ENCODE measurements around the gene NUP210L. TPM values are rescaled to one million over a fixed set of nuclear protein-coding genes. Genes with fewer than 3 reads are reported as not detected.

Gene NUP210L
- total and polyA plus RNA-seq, 3 experiments from 2014 or later: 0.06 to 0.09 TPM; not detected in 1

DNA sequence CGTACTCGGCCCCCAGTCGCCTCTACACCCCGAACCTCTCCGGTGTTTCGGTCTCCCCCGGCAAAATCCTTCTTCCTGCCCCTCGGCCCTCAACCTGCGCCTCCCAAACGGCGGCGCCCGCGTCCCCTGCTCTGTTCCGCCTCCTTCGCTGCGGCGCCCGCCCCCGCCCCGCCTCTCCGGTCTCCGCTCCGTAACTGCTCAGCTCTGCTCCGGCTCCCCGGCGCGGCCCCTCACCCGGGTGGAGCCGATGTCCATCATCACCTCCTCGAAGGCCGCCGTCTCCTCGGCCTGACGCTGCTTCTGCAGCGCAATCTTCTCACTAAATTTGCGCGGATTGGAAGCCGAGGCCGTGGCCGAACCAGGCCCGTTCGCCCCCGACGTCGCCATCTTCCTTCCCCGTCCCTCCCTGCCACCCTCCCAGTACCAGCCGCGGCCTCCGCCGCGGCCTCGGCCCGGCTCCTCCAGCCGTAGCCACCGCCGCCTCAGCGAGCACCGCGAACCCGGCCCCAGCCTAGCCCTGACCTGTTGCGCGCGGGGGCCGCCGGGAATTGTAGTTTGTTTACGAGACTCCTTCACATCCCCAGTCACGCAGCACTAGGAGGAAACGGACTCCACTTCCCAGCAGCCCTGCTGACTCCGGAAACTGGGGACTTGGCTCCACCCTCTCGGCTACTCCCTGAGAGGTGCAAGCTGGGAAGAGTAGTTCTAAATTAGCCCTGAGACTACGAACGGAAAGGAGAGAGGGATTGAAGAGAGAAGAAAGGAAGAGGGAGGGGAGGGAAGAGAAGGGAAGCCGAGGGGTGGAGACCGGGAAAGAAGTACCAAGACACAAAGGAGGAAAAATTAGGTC lies 196.5 kb downstream of the NUP210L start, which contains the start of gene CRTC2:
TSS of gene CRTC2 (minus strand) at position 502 of the 850 bp plus-strand sequence. CDS start at position 387, 115 bp downstream.
- Mint-ChIP-seq H3K9me3 (no peaks in the 10 kb centered on the region), H3K27ac (peak within 1 kb of the TSS; percentile 61 to 98 (median 98)), H3K4me1 (peaks cover 51 to 70% (median 57%) of the 10 kb centered on the region in 3 donors), H3K36me3 (peaks cover 4 to 43% (median 7%) of the 10 kb centered on the region in 3 donors), H3K27me3 (no peaks in the 10 kb centered on the region), H3K4me3 (peak within 1 kb of the TSS; percentile 93 to 99 (median 98))
- H3K4me3 ChIP-seq (ENCODE audit: low read length): peak within 1 kb of the TSS; percentile 74
- ChIA-PET POLR2A (interaction anchor here (0.8 to 5.8 kb wide), 9 partner anchors 9 to 1315 kb away, joined by 3 to 55 read pairs (median 6); partner anchors contain the start of genes CLK2, CREB3L4, DENND4B and GATAD2B), CTCF (interaction anchor here (1.3 to 4.4 kb wide), 3 partner anchors 10 to 19 kb away, joined by 3 to 46 read pairs (median 6); partner anchors contain the start of genes DENND4B and JTB)
- DNase-seq: peak; percentile 95 to 98 (median 95)
- peak within 1 kb of the TSS; percentile 78 for H3K27ac ChIP-seq (ENCODE audit: low read depth, low read length)
- no peaks in the 10 kb centered on the region for H3K9me3 ChIP-seq (ENCODE audit: low read length)
- H3K36me3 ChIP-seq (ENCODE audit: insufficient read depth, low read length): peaks cover 14% of the 10 kb centered on the region
- peaks cover 52% of the 10 kb centered on the region for H3K4me1 ChIP-seq (ENCODE audit: insufficient read depth, low read length)
- no peaks in the 10 kb centered on the region for H3K27me3 ChIP-seq (ENCODE audit: insufficient read depth, low read length, poor library complexity, severe bottlenecking)

- POLR2A ChIA-PET: interaction anchor here (1.0 to 5.8 kb wide), 6 partner anchors 10 to 174 kb away, joined by 3 to 55 read pairs (median 13); partner anchors contain the start of genes CREB3L4, DENND4B, GATAD2B and JTB
- no peaks in the 10 kb centered on the region for H3K9me3 Mint-ChIP-seq
- CTCF ChIA-PET: interaction anchor here (4.4 kb wide), 1 partner anchor 12 kb away, joined by 46 read pairs; the partner anchor contains the start of gene DENND4B
- Histone ChIP-seq H3K9me3 (ENCODE audit: low read length) (no peaks in the 10 kb centered on the region), H3K36me3 (ENCODE audit: insufficient read depth, low read length) (peaks cover 14% of the 10 kb centered on the region), H3K4me3 (ENCODE audit: low read length) (peak overlapping the region; percentile 74), H3K4me1 (ENCODE audit: insufficient read depth, low read length) (peaks cover 49% of the 10 kb centered on the region), H3K27ac (ENCODE audit: low read depth, low read length) (peak overlapping the region; percentile 78), H3K27me3 (ENCODE audit: insufficient read depth, low read length, poor library complexity, severe bottlenecking) (no peaks in the 10 kb centered on the region)
- H3K27me3 Mint-ChIP-seq: no peaks in the 10 kb centered on the region
- peaks cover 4 to 46% (median 9%) of the 10 kb centered on the region in 3 donors for H3K36me3 Mint-ChIP-seq
- peaks cover 50 to 68% (median 53%) of the 10 kb centered on the region in 3 donors for H3K4me1 Mint-ChIP-seq
- peak overlapping the region; percentile 61 to 98 (median 98) for H3K27ac Mint-ChIP-seq
- DNase-seq: peak; percentile 29 to 66 (median 51)
- H3K4me3 Mint-ChIP-seq: peak overlapping the region; percentile 93 to 99 (median 98)
These were observed 197.1 kb downstream of the NUP210L start for GRCh38 chr1:153957744-153958110.

DNA sequence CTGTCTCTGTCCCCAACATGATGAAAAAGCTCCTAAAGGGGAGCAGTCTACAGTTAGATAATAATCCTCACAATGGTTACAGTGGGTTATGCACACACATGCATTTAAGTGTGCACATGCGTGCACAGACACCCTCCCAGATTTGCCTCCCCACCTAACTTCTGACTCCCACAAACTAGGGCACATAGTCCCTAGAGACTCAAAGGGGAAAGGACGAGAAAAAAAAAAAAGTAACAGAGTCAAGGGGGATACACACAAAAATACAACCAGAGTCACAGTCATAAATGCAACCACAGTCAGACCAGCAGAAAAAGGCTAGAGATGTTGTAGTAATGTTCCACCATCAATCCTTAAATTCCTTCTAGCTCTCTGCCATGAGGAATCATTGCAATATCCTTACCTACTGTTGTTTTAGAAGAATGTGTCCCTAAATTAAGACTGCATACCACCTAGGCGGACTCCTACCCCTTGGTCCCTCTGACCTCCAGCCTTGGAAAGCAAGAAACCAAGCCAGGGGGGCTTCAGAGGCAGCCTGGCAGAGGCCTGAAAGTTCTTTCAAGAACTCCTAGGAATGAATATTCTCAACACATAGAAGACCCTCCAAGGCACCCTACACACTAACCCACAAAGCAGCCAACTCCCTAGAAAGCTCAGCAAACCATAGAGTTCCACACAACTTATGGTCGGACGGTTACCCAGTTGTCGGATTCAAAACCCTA lies 197.7 kb downstream of the NUP210L start:
- Mint-ChIP-seq H3K36me3 (peaks cover 4 to 51% (median 11%) of the 10 kb centered on the region in 3 donors), H3K27me3 (no peaks in the 10 kb centered on the region), H3K4me3 (peak overlapping the region; percentile 93 to 99 (median 98)), H3K27ac (peak overlapping the region; percentile 61 to 98 (median 98)), H3K4me1 (peaks cover 45 to 63% (median 47%) of the 10 kb centered on the region in 3 donors), H3K9me3 (no peaks in the 10 kb centered on the region)
- Histone ChIP-seq H3K9me3 (ENCODE audit: low read length) (no peaks in the 10 kb centered on the region), H3K4me1 (ENCODE audit: insufficient read depth, low read length) (peaks cover 43% of the 10 kb centered on the region), H3K4me3 (ENCODE audit: low read length) (peak overlapping the region; percentile 74), H3K36me3 (ENCODE audit: insufficient read depth, low read length) (peaks cover 20% of the 10 kb centered on the region), H3K27me3 (ENCODE audit: insufficient read depth, low read length, poor library complexity, severe bottlenecking) (no peaks in the 10 kb centered on the region), H3K27ac (ENCODE audit: low read depth, low read length) (peak overlapping the region; percentile 78)
- CTCF ChIA-PET: interaction anchor here (0.7 to 4.4 kb wide), 6 partner anchors 11 to 181 kb away, joined by 3 to 46 read pairs (median 5); partner anchors contain the start of genes CREB3L4, DENND4B and RAB13
- POLR2A ChIA-PET: interaction anchor here (0.5 to 5.8 kb wide), 5 partner anchors 8 to 34 kb away, joined by 3 to 55 read pairs (median 12); partner anchors contain the start of genes CREB3L4, DENND4B and GATAD2B
- DNase-seq: no peak

DNA sequence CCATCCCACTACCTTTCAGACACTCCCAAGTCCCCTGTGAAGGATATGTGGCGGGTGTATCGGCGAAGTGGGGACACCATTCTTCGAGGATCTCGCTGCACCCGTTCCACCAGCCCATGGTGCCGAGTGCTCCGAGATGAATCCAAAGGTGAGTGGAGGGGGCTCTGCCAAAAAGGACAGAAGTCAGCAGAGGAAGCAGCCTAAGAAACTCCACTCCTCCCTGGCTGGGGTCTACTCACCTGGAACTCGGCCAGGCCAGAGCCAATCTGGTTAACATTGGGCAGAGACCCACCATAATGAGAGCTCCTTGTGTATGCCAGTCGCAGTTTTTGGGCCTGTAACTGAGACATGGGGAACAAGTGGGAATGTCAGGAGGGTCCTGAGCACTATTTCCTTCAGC lies 200.0 kb downstream of the NUP210L start:
- H3K4me3 Mint-ChIP-seq: peak overlapping the region in 1 of 7 donors; percentile 73
- Histone ChIP-seq H3K4me1 (ENCODE audit: insufficient read depth, low read length) (peaks cover 40% of the 10 kb centered on the region), H3K27me3 (ENCODE audit: insufficient read depth, low read length, poor library complexity, severe bottlenecking) (no peaks in the 10 kb centered on the region), H3K27ac (ENCODE audit: low read depth, low read length) (no peak overlapping the region), H3K4me3 (ENCODE audit: low read length) (no peak overlapping the region), H3K36me3 (ENCODE audit: insufficient read depth, low read length) (peaks cover 42% of the 10 kb centered on the region), H3K9me3 (ENCODE audit: low read length) (no peaks in the 10 kb centered on the region)
- H3K9me3 Mint-ChIP-seq: no peaks in the 10 kb centered on the region
- DNase-seq: no peak
- CTCF ChIA-PET: interaction anchor here (0.9 kb wide), 1 partner anchor 10 kb away, joined by 3 read pairs; no protein-coding TSS in a partner anchor
- H3K4me1 Mint-ChIP-seq: peaks cover 36 to 48% (median 40%) of the 10 kb centered on the region in 3 donors
- peaks cover 4 to 65% (median 23%) of the 10 kb centered on the region in 3 donors for H3K36me3 Mint-ChIP-seq
- POLR2A ChIA-PET: interaction anchor here (5.8 kb wide), 1 partner anchor 9 kb away, joined by 55 read pairs; the partner anchor contains the start of gene DENND4B
- no peaks in the 10 kb centered on the region for H3K27me3 Mint-ChIP-seq
- peak overlapping the region in 4 of 8 donors; percentile 77 to 98 (median 87) for H3K27ac Mint-ChIP-seq

GRCh38 chr1:153953859-153954365 lies 201.0 kb downstream of the NUP210L start:
- ChIA-PET CTCF (interaction anchor here (0.9 kb wide), 1 partner anchor 9 kb away, joined by 3 read pairs; no protein-coding TSS in a partner anchor), POLR2A (no interaction called here)
- no peaks in the 10 kb centered on the region for H3K9me3 Mint-ChIP-seq
- no peaks in the 10 kb centered on the region for H3K9me3 ChIP-seq (ENCODE audit: low read length)
- H3K36me3 Mint-ChIP-seq: peaks cover 4 to 69% (median 23%) of the 10 kb centered on the region in 3 donors
- peaks cover 40% of the 10 kb centered on the region for H3K4me1 ChIP-seq (ENCODE audit: insufficient read depth, low read length)
- DNase-seq: no peak
- peak overlapping the region in 7 of 8 donors; percentile 20 to 81 (median 52) for H3K27ac Mint-ChIP-seq
- H3K27ac ChIP-seq (ENCODE audit: low read depth, low read length): no peak overlapping the region
- peaks cover 45% of the 10 kb centered on the region for H3K36me3 ChIP-seq (ENCODE audit: insufficient read depth, low read length)
- H3K27me3 Mint-ChIP-seq: no peaks in the 10 kb centered on the region
- H3K4me3 Mint-ChIP-seq: peak overlapping the region in 5 of 7 donors; percentile 2 to 73 (median 36)
- peaks cover 36 to 48% (median 40%) of the 10 kb centered on the region in 3 donors for H3K4me1 Mint-ChIP-seq
- no peaks in the 10 kb centered on the region for H3K27me3 ChIP-seq (ENCODE audit: insufficient read depth, low read length, poor library complexity, severe bottlenecking)
- no peak overlapping the region for H3K4me3 ChIP-seq (ENCODE audit: low read length)

GRCh38 chr1:153951801-153952200 lies 203.1 kb downstream of the NUP210L start:
- peaks cover 33% of the 10 kb centered on the region for H3K4me1 ChIP-seq (ENCODE audit: insufficient read depth, low read length)
- Mint-ChIP-seq H3K4me3 (no peak overlapping the region), H3K27me3 (no peaks in the 10 kb centered on the region), H3K4me1 (peaks cover 25 to 38% (median 27%) of the 10 kb centered on the region in 3 donors), H3K27ac (peak overlapping the region in 3 of 8 donors; percentile 45 to 69 (median 54)), H3K9me3 (no peaks in the 10 kb centered on the region), H3K36me3 (peaks cover 4 to 75% (median 27%) of the 10 kb centered on the region in 3 donors)
- H3K36me3 ChIP-seq (ENCODE audit: insufficient read depth, low read length): peaks cover 58% of the 10 kb centered on the region
- no peak for DNase-seq
- no peak overlapping the region for H3K4me3 ChIP-seq (ENCODE audit: low read length)
- no peaks in the 10 kb centered on the region for H3K27me3 ChIP-seq (ENCODE audit: insufficient read depth, low read length, poor library complexity, severe bottlenecking)
- no peaks in the 10 kb centered on the region for H3K9me3 ChIP-seq (ENCODE audit: low read length)
- ChIA-PET POLR2A (no interaction called here), CTCF (no interaction called here)
- no peak overlapping the region for H3K27ac ChIP-seq (ENCODE audit: low read depth, low read length)

DNA sequence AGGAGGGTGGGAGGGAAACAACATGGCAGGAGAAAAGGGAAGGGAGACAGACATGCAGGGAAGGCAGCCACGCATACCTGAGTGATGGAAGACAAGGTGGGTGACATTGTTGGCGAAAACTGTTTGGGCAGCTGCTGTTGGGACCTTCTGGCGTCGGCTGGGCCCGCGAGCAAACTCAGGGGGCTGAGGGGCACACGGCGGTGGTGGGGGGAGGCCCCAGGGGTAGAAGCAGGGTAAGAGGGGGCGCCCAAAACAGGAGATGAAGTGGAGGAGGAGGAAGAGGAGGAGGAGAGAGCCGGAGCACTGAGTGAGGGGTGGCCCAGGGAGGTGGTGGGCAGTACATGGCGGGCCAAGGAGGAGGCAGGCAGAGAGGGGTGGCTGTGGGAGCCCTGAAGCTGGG lies 203.7 kb downstream of the NUP210L start:
- peaks cover 4 to 76% (median 27%) of the 10 kb centered on the region in 3 donors for H3K36me3 Mint-ChIP-seq
- Histone ChIP-seq H3K4me3 (ENCODE audit: low read length) (no peak overlapping the region), H3K36me3 (ENCODE audit: insufficient read depth, low read length) (peaks cover 58% of the 10 kb centered on the region), H3K4me1 (ENCODE audit: insufficient read depth, low read length) (peaks cover 29% of the 10 kb centered on the region), H3K27me3 (ENCODE audit: insufficient read depth, low read length, poor library complexity, severe bottlenecking) (no peaks in the 10 kb centered on the region), H3K9me3 (ENCODE audit: low read length) (no peaks in the 10 kb centered on the region), H3K27ac (ENCODE audit: low read depth, low read length) (no peak overlapping the region)
- ChIA-PET CTCF (interaction anchor here (1.5 kb wide), 1 partner anchor 10 kb away, joined by 4 read pairs; no protein-coding TSS in a partner anchor), POLR2A (no interaction called here)
- DNase-seq: no peak
- peak overlapping the region in 1 of 7 donors; percentile 12 for H3K4me3 Mint-ChIP-seq
- H3K27ac Mint-ChIP-seq: peak overlapping the region in 1 of 8 donors; percentile 8
- peaks cover 21 to 34% (median 21%) of the 10 kb centered on the region in 3 donors for H3K4me1 Mint-ChIP-seq
- H3K27me3 Mint-ChIP-seq: no peaks in the 10 kb centered on the region
- H3K9me3 Mint-ChIP-seq: no peaks in the 10 kb centered on the region
